Neural cell (in vitro differentiated cells): ENCODE data around the gene KIF18B. TPM values are rescaled to one million over a fixed set of nuclear protein-coding genes. Genes with fewer than 3 reads are reported as not detected.
A peak's percentile ranks its signal among the peaks of the same experiment; 100 is the strongest.

Experiments used
- H2AFZ ChIP-seq: fragments of 200-600, 300-800 bp; sonication (generic), shearing (Covaris generic); 2 replicates; pipeline ENCODE4 v1.6.0; 2014; ENCODE audit warnings: low read depth, mild to moderate bottlenecking, antibody characterized with exemption, low read length, moderate library complexity
- H3F3A ChIP-seq: fragments of 200-600 bp; shearing (Covaris generic); 2 replicates; pipeline ENCODE4 v1.6.1; 2016; ENCODE audit warnings: mild to moderate bottlenecking, moderate library complexity, mixed read lengths, antibody characterized with exemption, low read length; ENCODE audit not compliant: insufficient read depth, poor library complexity, severe bottlenecking
- H3K27ac ChIP-seq: fragments of 200-600, 300-800 bp; sonication (generic), shearing (Covaris generic); 2 replicates; pipeline ENCODE4 v1.5.1; 2014; ENCODE audit warnings: mild to moderate bottlenecking, low read length, moderate library complexity
- H3K27me3 ChIP-seq: fragments of 300-800, 200-600 bp; sonication (generic), shearing (Covaris generic); 2 replicates; pipeline ENCODE4 v1.6.0; 2014; ENCODE audit warnings: mild to moderate bottlenecking, low read depth, low read length, moderate library complexity; ENCODE audit not compliant: insufficient read depth
- H3K36me3 ChIP-seq: fragments of 300-800, 200-600 bp; sonication (generic), shearing (Covaris generic); 2 replicates; pipeline ENCODE4 v1.5.1; 2014; ENCODE audit warnings: mild to moderate bottlenecking, antibody characterized with exemption, low read length, moderate library complexity; ENCODE audit not compliant: insufficient read depth
- H3K4me2 ChIP-seq: fragments of 300-800, 200-600 bp; sonication (generic), shearing (Covaris generic); 2 replicates; pipeline ENCODE4 v1.6.0; 2014; ENCODE audit warnings: mild to moderate bottlenecking, low read length
- H3K4me3 ChIP-seq: fragments of 300-800, 200-600 bp; sonication (generic), shearing (Covaris generic); 2 replicates; pipeline ENCODE4 v1.5.1; 2014; ENCODE audit warnings: mild to moderate bottlenecking, low read length, moderate library complexity
- H3K79me2 ChIP-seq: fragments of 200-600 bp; shearing (Covaris generic); replicated peaks from 2 replicates; pipeline ENCODE4 v1.6.0; 2014; ENCODE audit warnings: mild to moderate bottlenecking, low read length, moderate library complexity; ENCODE audit not compliant: insufficient read depth
- H3K9ac ChIP-seq: fragments of 300-800, 200-600 bp; sonication (generic), shearing (Covaris generic); 2 replicates; pipeline ENCODE4 v1.6.1; 2016; ENCODE audit warnings: mild to moderate bottlenecking, low read length, mixed read lengths
- H3K9me2 ChIP-seq: fragments of 200-600 bp; shearing (Covaris generic); 2 replicates; pipeline ENCODE4 v1.6.1; 2016; ENCODE audit warnings: mild to moderate bottlenecking, low read length, mixed read lengths; ENCODE audit not compliant: insufficient read depth
- H3K9me3 ChIP-seq: fragments of 200-600, 300-800 bp; sonication (generic), shearing (Covaris generic); 2 replicates; pipeline ENCODE4 v1.6.1; 2016; ENCODE audit warnings: mild to moderate bottlenecking, mixed run types, low read length, moderate library complexity, mixed read lengths
- H4K20me1 ChIP-seq: fragments of 200-600 bp; shearing (Covaris generic); 2 replicates; pipeline ENCODE4 v1.6.1; 2016; ENCODE audit warnings: mild to moderate bottlenecking, mixed run types; ENCODE audit not compliant: insufficient read depth
- EP300 ChIP-seq: fragments of 450-650 bp; conservative IDR thresholded peaks from 2 replicates; pipeline ENCODE4 v1.6.1; 2014; ENCODE audit warnings: antibody characterized with exemption, mild to moderate bottlenecking, moderate library complexity; ENCODE audit not compliant: poor library complexity, severe bottlenecking
- EZH2 ChIP-seq: fragments of 200-600, 300-800 bp; shearing (Covaris generic), sonication (generic); IDR thresholded peaks from 2 replicates; pipeline ENCODE4 v1.6.1; 2014; ENCODE audit warnings: antibody characterized with exemption, low read length, borderline replicate concordance, mild to moderate bottlenecking; ENCODE audit not compliant: insufficient read depth, poor library complexity, severe bottlenecking
- MXI1 ChIP-seq: fragments of 450-650 bp; conservative IDR thresholded peaks from 2 replicates; pipeline ENCODE4 v1.6.1; 2014; ENCODE audit warnings: antibody characterized with exemption, mild to moderate bottlenecking; ENCODE audit not compliant: poor library complexity, severe bottlenecking
- POLR2AphosphoS5 ChIP-seq: IDR thresholded peaks from 2 replicates; pipeline ENCODE4 v1.6.1; 2012
- RAD21 ChIP-seq: fragments of 450-650 bp; conservative IDR thresholded peaks from 2 replicates; pipeline ENCODE4 v1.6.1; 2014; ENCODE audit warnings: antibody characterized with exemption, mild to moderate bottlenecking, moderate library complexity
- SMC3 ChIP-seq: fragments of 450-650 bp; conservative IDR thresholded peaks from 2 replicates; pipeline ENCODE4 v1.6.1; 2014; ENCODE audit warnings: antibody characterized with exemption, mild to moderate bottlenecking, moderate library complexity; ENCODE audit not compliant: poor library complexity
- TAF1 ChIP-seq: IDR thresholded peaks from 2 replicates; pipeline ENCODE4 v1.6.1; 2012; ENCODE audit warnings: low read depth
- polyA plus RNA-seq: library from polyadenylated mRNA; depleted of rRNA; stranded (reverse); fragments of >200 nt; gene quantifications from 2 replicates; pipeline ENCODE4 v1.2.3, GENCODE V29; 2014
- TF ChIP-seq, protein P1 (sequence below): fragments of 450-650 bp; IDR thresholded peaks from 2 replicates; pipeline ENCODE4 v1.5.1; 2014; ENCODE audit warnings: antibody characterized with exemption, mild to moderate bottlenecking, moderate library complexity; ENCODE audit not compliant: poor library complexity, severe bottlenecking
- TF ChIP-seq, protein P2 (sequence below): IDR thresholded peaks from 2 replicates; pipeline ENCODE4 v1.6.1; 2012; ENCODE audit warnings: borderline replicate concordance

KIF18B gene
- polyA plus RNA-seq, 1 donor from 2014 or later, result 0.10 TPM

DNA sequence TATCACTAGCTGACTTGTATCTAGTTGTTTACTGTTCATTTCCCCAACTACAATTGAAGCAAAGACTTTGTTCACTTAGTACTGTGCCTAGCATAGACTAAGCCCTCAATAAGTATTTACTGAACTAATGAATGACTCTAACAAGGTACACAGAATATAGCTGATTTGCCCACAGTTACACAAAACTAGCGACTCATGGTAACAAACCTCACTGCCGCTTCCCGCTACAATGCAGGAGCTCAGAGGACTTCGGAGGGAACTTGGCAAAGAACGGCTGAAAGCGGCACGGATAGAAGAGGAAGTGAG is 48.9 kb downstream of the KIF18B start:
- H3F3A ChIP-seq, result no peaks in the 10 kb centered on the region
- H3K9me3 ChIP-seq, result no peaks in the 10 kb centered on the region
- peaks cover 20% of the 10 kb centered on the region for H3K79me2 ChIP-seq
- no peaks in the 10 kb centered on the region for H3K27me3 ChIP-seq
- TF ChIP-seq MXI1, result no peak
- H3K36me3 ChIP-seq, result no peaks in the 10 kb centered on the region
- H3K27ac ChIP-seq, result peak overlapping the region; percentile 90
- no peaks in the 10 kb centered on the region for H3K9me2 ChIP-seq
- peak overlapping the region; percentile 81 for H3K9ac ChIP-seq
- peak overlapping the region; percentile 99 for H3K4me2 ChIP-seq
- H3K4me3 ChIP-seq, result peak overlapping the region; percentile 84
- H4K20me1 ChIP-seq, result no peaks in the 10 kb centered on the region
- peak overlapping the region; percentile 43 for H2AFZ ChIP-seq

DNA sequence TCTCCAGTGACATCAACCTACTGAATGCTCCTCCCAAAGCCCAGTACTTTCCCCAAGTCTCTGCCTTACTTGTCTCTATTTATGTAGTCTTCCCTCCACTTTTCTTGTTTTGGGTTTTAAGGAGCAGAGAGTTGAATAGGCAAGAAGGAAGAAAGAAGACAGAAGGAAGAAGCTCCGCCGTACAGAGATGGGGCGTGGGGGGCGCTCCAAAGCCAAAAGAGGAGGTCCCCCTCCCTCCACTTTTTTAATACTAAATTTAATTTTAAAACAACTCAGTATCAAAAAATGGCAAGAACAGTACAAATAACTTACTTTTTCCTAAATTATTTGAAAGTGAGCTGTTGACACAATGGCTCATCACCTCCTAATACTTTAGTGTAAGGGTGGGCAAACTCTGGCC is 52.9 kb downstream of the KIF18B start:
- Histone ChIP-seq H3K4me3 (no peak overlapping the region), H4K20me1 (no peaks in the 10 kb centered on the region), H3K79me2 (peaks cover 20% of the 10 kb centered on the region), H3K9me3 (no peaks in the 10 kb centered on the region), H3K9me2 (no peaks in the 10 kb centered on the region), H3K36me3 (no peaks in the 10 kb centered on the region), H3K4me2 (no peak overlapping the region), H3K9ac (no peak overlapping the region), H3F3A (no peaks in the 10 kb centered on the region), H2AFZ (no peak overlapping the region), H3K27me3 (no peaks in the 10 kb centered on the region), H3K27ac (no peak overlapping the region)
- TF ChIP-seq, protein P1, sequence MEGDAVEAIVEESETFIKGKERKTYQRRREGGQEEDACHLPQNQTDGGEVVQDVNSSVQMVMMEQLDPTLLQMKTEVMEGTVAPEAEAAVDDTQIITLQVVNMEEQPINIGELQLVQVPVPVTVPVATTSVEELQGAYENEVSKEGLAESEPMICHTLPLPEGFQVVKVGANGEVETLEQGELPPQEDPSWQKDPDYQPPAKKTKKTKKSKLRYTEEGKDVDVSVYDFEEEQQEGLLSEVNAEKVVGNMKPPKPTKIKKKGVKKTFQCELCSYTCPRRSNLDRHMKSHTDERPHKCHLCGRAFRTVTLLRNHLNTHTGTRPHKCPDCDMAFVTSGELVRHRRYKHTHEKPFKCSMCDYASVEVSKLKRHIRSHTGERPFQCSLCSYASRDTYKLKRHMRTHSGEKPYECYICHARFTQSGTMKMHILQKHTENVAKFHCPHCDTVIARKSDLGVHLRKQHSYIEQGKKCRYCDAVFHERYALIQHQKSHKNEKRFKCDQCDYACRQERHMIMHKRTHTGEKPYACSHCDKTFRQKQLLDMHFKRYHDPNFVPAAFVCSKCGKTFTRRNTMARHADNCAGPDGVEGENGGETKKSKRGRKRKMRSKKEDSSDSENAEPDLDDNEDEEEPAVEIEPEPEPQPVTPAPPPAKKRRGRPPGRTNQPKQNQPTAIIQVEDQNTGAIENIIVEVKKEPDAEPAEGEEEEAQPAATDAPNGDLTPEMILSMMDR, result no peak

DNA sequence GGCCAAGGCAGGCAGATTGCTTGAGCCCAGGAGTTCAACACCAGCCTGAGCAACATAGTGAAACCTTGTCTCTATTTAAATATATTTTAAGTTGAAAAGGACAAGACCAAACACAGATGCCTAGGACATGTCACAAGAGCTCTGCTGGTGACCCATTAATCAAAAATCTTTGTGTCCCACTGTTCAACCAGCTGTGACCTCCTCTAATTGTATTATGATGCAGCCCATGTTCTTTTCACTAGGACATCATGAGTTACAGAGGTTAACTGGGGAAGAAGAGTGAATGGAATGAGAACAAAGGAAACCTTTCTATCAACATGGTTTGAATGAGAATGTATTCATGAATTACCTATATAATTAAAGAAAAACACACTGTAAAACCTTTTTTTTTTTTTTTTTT is 55.3 kb downstream of the KIF18B start:
- no peak overlapping the region for H2AFZ ChIP-seq
- H3F3A ChIP-seq, result no peaks in the 10 kb centered on the region
- no peaks in the 10 kb centered on the region for H4K20me1 ChIP-seq

More for the DNA sequence above, 55.3 kb downstream of the KIF18B start:
- Histone ChIP-seq H3K4me2 (no peak overlapping the region), H3K9me2 (no peaks in the 10 kb centered on the region), H3K27ac (no peak overlapping the region), H3K4me3 (no peak overlapping the region), H3K36me3 (no peaks in the 10 kb centered on the region), H3K9me3 (no peaks in the 10 kb centered on the region), H3K27me3 (no peaks in the 10 kb centered on the region), H3K79me2 (peaks cover 10% of the 10 kb centered on the region), H3K9ac (no peak overlapping the region)
- TF ChIP-seq SMC3 (no peak), EP300 (no peak), POLR2AphosphoS5 (no peak), TAF1 (no peak), MXI1 (no peak), RAD21 (no peak), EZH2 (no peak)
- TF ChIP-seq, protein P1, result no peak
- TF ChIP-seq, protein P2, sequence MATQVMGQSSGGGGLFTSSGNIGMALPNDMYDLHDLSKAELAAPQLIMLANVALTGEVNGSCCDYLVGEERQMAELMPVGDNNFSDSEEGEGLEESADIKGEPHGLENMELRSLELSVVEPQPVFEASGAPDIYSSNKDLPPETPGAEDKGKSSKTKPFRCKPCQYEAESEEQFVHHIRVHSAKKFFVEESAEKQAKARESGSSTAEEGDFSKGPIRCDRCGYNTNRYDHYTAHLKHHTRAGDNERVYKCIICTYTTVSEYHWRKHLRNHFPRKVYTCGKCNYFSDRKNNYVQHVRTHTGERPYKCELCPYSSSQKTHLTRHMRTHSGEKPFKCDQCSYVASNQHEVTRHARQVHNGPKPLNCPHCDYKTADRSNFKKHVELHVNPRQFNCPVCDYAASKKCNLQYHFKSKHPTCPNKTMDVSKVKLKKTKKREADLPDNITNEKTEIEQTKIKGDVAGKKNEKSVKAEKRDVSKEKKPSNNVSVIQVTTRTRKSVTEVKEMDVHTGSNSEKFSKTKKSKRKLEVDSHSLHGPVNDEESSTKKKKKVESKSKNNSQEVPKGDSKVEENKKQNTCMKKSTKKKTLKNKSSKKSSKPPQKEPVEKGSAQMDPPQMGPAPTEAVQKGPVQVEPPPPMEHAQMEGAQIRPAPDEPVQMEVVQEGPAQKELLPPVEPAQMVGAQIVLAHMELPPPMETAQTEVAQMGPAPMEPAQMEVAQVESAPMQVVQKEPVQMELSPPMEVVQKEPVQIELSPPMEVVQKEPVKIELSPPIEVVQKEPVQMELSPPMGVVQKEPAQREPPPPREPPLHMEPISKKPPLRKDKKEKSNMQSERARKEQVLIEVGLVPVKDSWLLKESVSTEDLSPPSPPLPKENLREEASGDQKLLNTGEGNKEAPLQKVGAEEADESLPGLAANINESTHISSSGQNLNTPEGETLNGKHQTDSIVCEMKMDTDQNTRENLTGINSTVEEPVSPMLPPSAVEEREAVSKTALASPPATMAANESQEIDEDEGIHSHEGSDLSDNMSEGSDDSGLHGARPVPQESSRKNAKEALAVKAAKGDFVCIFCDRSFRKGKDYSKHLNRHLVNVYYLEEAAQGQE, result no peak
